ENCODE measurements around the gene ANGEL2.

GRCh38 chr1:212973426-212973825 lies 42.2 kb downstream of the ANGEL2 start:
- TF ChIP-seq CTCF (IDR thresholded peaks at IDR 0.05) (no peak), POLR2A (IDR thresholded peaks at IDR 0.05) (no peak)
